HT-29 (cell line): ENCODE measurements around the gene ACTRT1. TPM values are rescaled to one million over a fixed set of nuclear protein-coding genes. Genes with fewer than 3 reads are reported as not detected.

Experiments
- DNase-seq: peaks from one replicate; pipeline ENCODE4 v3.0.0-alpha.2; 2015; ENCODE audit warnings: low spot score
- total RNA-seq: library from RNA; depleted of rRNA; stranded (reverse); fragments of >200 nt; shearing (Covaris generic); gene quantifications from 2 replicates; pipeline ENCODE4 v1.2.3, GENCODE V29; 2014; rRNA removed

The ACTRT1 gene
- total RNA-seq, result not detected in 2 replicates

DNA sequence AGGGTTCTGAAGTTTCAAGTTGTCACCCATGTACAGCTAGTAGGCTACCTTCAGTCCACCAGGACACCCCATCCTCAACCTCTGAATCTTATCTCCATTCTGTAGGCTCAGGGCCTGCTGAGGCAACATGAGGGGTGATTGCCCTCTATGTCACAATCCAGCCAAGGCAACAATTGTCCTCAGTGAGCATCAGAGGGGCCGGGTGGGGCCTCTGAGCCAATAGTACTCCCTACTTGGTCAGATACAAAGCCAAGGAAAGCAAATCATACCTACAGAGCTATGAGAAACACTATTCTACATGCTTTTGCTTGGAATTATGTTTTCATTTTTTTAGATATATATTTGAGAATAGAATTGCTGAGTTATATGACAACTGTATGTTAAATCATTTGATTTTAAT is at the start of gene ACTRT1:
Gene ACTRT1 (minus strand): TSS at position 101 of the 400 bp plus-strand sequence. CDS start 197 bp downstream, outside the sequence.
- DNase-seq, result no peak

DNA sequence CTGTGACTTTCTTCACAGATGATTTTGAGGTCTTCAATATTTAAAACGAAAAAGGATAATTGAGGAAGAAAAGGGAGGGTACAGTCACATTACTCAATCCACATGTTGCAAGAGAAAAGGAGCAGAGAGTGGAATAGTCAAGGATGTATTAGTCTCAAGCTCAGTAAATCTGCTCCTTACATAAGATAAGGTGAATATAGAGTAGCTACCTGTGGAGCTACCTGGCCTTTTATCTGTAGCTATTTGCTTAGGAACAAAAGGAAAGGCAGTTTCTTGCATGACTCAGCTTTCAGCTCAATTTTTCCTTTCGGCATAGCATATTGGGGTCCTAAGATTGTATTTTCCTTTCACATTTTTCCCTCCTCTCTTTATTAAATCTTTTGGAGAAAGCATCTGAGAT is 26.3 kb upstream of the ACTRT1 start:
- DNase-seq, result no peak

DNA sequence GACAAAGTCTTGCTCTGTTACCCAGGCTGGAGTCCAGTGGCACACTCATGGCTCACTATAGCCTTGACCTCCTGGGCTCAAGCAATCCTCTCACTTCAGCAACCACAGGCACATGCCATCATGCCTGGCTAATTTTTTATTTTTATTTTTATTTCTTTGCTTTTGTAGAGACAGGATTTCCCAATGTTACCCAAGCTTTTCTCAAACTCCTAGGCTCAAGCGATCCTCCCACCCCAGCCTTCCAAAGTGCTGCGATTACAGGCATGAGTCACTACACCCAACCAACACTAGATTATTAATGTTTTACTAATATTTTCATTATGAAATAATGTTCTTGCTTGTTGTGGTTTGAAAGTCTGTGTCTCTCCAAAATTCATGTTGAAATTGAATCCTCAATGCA is 5.2 kb upstream of the ACTRT1 start:
- DNase-seq, result no peak

DNA sequence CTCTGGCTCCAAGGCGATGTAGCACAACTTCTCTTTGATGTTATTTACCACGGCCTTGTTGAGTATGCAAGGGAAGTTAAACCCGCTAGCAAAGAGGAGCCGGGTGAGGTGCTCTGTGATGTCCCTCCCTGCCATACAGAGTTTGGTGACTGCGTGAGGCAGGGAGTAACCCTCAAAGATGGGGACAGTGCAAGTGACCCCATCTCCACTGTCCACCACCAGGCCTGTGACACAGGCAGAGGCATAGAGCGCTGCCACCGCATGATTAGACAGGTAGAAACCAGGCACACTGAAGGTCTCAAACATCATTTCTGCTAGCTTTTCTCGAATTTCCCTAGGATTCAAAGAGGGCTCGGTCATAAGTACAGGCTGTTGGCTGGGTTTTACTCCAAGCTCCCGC is 677 bp downstream of the ACTRT1 start:
- no peak for DNase-seq

DNA sequence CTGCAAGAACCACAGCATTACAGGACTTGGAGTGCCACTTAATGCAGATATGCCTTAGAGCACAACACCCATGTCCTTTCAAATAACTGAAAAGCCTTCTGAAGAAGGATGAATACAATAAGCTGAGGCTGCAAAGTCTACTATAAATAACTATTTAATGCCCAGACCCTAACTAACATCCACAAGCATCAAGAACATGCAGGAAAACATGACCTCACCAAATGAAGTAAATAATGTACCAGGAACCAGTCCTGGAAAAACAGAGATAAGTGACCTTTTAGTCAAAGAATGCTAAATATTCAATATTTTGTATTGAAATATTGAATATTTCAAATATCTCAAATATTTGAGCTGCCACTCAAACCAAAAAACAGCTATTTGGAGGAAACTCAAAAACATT is 16.9 kb downstream of the ACTRT1 start:
- no peak for DNase-seq

DNA sequence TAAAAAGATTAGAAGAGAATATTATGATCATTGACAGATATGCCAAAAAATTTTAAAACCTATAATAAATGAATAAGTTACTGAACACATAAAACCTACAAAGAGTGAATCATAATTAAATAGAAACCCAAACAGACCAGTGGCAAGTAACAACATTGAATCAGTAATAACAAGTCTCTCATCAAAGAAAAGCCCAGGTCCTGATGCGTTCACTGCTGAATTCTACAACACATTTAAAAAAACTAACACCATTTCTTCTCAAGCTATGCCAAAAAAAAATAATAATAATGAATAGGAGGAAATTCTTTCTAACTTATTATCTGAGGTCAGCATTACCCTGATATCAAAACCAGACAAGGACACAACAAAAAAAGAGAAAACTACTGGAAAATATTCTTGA is 30.6 kb downstream of the ACTRT1 start:
- DNase-seq, result no peak

DNA sequence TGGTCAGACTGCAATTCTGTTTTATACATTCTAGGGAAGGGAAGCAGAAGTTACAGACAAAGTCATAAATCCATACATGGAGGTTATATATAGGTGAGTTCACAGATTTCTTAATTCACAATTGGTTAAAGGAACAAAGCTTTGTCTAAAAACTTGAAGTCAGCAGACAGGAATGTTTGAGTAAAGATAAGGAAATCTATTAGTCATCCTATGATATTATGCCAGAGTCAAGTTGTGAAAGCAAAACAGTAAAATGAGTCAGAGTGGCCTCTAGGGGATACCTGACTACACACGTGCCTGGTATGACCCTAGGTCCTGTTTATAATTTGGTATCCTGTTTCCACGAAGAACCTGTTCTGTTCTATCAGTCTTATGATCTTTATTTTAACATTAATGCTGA is 31.5 kb downstream of the ACTRT1 start:
- peak; percentile 55 for DNase-seq

DNA sequence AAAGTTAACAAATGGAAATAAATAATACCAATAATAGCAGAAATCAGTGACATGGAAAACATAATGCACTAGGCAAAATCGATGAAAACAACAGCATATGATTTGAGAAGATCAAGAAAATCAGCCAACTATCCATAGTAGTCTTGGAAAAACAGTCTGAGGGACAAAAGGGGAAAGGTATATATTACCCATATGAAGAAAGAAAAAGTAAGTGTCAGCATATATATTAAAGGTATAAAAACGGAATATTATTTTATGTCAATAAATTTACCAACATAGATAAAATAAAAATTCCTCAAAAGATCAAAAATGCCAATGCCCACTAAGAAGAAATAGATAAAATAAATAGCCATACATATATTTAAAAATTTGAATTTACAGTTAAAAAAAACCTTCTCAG is 33.0 kb downstream of the ACTRT1 start:
- no peak for DNase-seq

DNA sequence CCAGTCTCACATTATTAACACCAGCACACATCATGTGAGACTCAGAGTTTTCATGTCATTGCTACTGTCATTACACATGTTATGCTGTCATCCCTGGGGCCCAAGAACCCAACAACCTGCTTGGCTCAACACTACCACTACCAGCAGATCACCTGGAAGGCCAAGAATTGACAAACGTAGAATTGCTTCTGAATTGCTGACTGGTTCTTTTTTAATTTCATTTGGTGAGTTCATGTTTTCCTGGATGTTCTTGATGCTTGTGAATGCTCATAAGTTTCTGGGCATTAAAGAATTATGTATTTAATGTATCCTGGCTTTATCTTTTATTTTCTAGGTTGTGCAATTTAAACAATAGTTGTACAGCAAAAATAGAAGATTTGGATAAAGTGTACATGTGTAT is 40.2 kb downstream of the ACTRT1 start:
- DNase-seq, result no peak

DNA sequence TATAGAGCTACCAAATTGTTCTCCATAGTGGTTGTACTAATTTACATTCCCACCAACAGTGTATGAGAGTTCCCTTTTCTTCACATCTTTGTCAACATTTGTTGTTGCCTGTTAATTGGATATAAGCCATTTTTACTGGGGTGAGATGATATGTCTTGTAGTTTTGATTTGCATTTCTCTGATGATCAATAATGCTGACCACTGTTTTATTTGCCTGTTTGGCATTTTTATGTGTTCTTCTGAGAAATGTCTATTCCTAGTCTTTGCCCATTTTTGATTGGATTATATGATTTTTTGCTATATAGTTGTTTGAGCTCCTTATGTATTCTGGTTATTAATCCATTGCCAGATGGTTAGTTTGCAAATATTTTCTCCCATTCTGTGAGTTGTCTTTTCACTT is 44.3 kb downstream of the ACTRT1 start:
- DNase-seq, result no peak
